K562 (cell line): ENCODE data around the gene RUNX3.

Experiments
- EGR1 ChIP-seq: fragments of 450-650 bp; conservative IDR thresholded peaks from 2 replicates; pipeline ENCODE4 v1.6.1; 2017; ENCODE audit warnings: mild to moderate bottlenecking
- EZH2 ChIP-seq: IDR thresholded peaks from 2 replicates; pipeline ENCODE4 v1.6.1; 2012; ENCODE audit warnings: low read depth, mild to moderate bottlenecking, inconsistent platforms, low read length, borderline replicate concordance
- MEIS2 ChIP-seq: fragments of 450-650 bp; IDR thresholded peaks from 2 replicates; pipeline ENCODE4 v1.6.1; 2014; ENCODE audit warnings: mild to moderate bottlenecking; ENCODE audit not compliant: partially characterized antibody
- POLR2A ChIP-seq: fragments of 450-650 bp; conservative IDR thresholded peaks from 2 replicates; pipeline ENCODE4 v1.6.1; 2016
- ZNF644 ChIP-seq: fragments of 200-800 bp; sonication (Bioruptor generic); IDR thresholded peaks from 2 replicates; pipeline ENCODE4 v1.6.1; 2016; ENCODE audit warnings: low read depth, missing genetic modification characterization, missing compliant biosample characterization
- TF ChIP-seq, protein P1 (sequence below), 2 experiments: fragments of 450-650 bp; conservative IDR thresholded peaks; 2 replicates each; pipeline ENCODE4 v1.6.1; 2017; ENCODE audit warnings: mild to moderate bottlenecking in 2 of 2, moderate library complexity in 2 of 2

DNA sequence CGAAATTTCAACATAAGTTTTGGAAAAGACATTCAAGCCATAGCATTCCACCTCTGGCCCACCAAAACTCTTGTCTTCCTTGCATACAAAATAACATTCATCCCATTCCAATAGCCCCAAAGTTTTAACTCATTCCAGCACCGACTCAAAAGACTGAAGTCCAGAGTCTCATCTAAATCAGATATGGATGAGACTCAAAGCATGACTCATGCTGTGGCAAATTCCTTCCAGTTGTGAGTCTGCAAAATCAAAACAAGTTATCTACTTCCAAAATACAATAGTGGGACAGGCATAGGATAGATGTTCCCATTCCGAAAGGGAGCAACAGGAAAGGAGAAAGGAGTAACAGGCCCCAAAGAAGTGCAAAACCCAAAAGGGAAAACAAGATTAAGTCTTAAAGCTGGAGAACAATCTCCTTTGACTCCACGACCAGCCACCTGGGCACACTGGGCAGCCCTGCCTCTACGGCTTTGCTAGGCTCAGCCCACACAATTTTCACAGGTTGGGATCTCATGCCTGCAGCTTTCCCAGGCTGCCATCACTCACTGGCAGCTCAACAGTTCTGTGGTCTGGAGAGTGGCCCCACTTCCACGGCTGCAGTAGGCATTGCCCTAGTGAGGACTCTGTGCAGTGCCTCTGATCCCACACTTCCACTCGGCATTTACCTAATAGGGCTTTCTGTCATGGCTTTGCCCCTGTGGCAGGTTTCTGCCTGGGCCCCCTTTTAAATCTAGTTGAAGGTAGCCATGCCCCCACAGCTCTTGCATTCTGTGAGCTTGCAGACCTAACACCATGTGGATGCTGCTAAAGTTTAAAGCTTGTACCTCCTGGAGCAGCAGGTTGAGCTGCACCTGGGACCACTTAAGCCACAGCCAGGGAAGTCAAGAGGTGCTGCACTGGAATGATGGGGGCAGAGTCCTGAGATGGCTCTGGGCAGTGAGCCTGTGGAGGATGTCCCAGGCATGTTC is 51.0 kb downstream of the RUNX3 start:
- no peak for TF ChIP-seq EZH2
- no peak for TF ChIP-seq ZNF644 (tag)
- TF ChIP-seq POLR2A: no peak
- TF ChIP-seq, protein P1, sequence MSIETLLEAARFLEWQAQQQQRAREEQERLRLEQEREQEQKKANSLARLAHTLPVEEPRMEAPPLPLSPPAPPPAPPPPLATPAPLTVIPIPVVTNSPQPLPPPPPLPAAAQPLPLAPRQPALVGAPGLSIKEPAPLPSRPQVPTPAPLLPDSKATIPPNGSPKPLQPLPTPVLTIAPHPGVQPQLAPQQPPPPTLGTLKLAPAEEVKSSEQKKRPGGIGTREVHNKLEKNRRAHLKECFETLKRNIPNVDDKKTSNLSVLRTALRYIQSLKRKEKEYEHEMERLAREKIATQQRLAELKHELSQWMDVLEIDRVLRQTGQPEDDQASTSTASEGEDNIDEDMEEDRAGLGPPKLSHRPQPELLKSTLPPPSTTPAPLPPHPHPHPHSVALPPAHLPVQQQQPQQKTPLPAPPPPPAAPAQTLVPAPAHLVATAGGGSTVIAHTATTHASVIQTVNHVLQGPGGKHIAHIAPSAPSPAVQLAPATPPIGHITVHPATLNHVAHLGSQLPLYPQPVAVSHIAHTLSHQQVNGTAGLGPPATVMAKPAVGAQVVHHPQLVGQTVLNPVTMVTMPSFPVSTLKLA (conservative IDR thresholded peaks at IDR 0.05): no peak
- no peak for TF ChIP-seq EGR1
- TF ChIP-seq MEIS2: no peak
